HG03280 (cell line): ENCODE measurements around the gene FBLN2.

Experiments
- ATAC-seq: cut with Tn5 transposase; IDR thresholded peaks from one replicate; pipeline ENCODE4 v1.9.1; 2021; ENCODE audit warnings: mild to moderate bottlenecking, moderate library complexity; ENCODE audit not compliant: unreplicated experiment

Gene FBLN2

GRCh38 chr3:13596426-13597205 is 47.7 kb downstream of the FBLN2 start:
- no peak for ATAC-seq

DNA sequence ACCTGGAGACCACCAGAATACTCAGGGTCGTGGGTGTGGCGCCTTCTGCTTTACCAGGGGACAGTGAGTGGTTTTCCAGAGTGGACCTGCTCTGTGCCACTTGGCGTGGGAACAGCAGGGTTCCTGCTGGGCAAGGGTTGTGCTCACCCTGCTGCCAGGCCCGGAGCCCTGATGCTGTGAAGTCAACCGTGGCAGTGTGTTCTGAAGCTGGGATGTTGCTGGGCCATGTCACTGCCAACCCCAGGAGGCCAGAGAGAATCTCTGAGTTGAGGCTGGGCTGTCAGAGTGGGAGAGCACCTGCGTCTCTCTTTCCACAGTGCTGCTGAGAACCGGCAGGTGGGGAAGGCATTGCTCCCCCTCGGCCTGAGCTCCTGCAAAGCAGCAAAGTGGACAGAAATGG is 48.7 kb downstream of the FBLN2 start:
- no peak for ATAC-seq

DNA sequence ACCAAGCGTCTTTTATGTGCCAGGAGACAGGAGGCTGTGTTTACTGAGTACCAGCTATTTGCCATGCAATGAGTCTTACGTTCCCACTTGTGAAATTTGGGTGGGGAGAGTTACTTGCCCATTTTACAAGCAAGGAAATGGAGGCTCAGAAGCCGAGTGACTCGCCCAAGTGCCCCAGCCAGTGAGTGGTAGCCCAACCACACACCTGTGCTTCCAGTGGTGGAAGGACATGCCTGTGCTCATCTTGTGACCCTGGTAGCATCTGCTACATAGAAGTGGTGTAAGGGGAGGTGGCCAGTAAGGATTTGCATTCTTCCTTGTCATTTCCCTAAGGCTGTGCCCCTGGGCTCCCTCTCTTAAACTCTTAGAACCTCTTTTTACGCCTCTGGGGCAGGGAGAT is 49.3 kb downstream of the FBLN2 start:
- no peak for ATAC-seq

DNA sequence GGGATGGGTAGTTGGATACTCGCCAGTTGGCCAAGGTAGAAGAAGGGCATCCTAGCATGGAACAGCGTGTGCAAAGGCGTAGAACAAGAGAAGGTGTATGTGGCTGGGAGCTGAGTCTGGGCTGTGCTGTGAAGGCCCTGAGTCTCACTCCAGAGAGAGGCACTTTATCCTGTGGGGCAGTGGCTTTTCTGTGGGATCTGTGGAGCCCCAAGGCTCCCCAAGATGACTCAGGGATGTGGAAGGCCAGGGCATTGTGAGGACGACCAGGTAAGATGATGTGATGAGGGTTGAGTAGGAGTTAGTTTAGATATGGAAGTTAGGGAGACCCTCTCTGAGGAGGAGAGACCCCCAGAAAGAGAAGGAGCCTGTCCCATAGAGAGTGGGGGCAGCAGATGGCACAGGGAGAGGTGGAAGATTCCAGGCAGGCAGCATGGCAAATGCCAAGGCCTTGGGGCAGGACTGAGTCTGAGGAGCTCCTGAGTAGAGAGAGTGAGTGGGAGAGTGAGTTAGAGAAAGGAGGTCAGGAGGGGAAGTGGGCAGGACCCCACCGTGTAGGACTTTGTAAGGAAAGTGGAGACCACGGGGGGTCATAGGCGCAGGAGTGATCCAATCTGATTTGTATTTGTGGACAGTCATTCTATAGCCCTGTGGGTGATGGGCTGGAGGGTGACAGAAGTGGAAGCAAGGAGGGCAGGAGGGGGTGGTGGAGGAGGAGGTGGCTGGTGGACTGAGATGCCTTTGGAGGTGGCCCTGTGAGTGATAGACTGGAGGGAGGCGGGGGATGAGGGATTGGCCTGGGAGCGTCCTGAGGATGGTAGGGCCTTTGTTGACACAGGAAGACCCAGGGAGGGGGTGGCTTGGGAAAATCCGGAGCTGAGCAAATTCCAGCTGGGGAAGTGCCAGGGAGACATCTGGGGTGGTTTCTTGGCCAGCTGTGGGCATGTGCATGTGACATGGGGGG is 50.3 kb downstream of the FBLN2 start:
- ATAC-seq, result no peak

GRCh38 chr3:13599887-13600450 is 51.0 kb downstream of the FBLN2 start:
- no peak for ATAC-seq

GRCh38 chr3:13600950-13601691 is 52.2 kb downstream of the FBLN2 start:
- ATAC-seq, result no peak

DNA sequence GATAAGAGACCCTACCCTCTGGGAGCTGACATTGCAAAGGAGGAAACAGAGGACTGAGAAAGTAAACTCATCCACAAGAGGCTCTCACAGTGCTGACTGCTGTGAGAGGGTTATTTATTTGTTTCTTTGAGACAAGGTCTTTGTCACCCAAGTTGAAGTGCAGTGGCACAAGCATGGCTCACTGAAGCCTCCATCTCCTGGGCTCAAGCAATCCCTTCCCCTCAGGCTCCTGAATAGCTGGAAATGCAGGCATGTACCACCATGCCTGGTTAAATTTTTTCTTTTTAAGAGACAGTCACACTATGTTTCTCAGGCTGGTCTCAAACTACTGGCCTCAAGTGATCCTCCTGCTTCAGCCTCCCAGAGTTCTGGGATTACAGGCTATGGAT is 52.8 kb downstream of the FBLN2 start:
- ATAC-seq, result no peak

DNA sequence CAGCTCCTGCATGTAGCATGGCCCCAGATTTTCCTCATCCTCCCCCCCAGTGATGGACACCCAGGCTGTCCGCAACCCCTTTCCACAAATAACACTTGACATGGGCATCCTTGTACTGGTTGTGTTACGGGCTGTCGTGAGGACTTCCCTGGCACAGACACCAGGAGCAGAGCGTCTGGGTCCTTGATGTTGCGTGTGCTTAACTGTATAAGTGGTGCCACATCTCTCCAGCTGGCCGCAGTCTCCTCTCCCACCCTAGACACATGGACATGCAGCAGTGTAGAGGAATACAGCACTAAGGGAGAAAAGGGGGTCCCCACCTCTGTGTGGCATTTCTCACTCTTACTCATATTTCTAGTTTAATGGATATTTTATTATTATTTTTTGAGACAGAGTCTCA is 56.6 kb downstream of the FBLN2 start:
- ATAC-seq, result no peak

GRCh38 chr3:13607821-13608597 is 59.1 kb downstream of the FBLN2 start:
- no peak for ATAC-seq

GRCh38 chr3:13608969-13609725 is 60.2 kb downstream of the FBLN2 start:
- ATAC-seq, result no peak

DNA sequence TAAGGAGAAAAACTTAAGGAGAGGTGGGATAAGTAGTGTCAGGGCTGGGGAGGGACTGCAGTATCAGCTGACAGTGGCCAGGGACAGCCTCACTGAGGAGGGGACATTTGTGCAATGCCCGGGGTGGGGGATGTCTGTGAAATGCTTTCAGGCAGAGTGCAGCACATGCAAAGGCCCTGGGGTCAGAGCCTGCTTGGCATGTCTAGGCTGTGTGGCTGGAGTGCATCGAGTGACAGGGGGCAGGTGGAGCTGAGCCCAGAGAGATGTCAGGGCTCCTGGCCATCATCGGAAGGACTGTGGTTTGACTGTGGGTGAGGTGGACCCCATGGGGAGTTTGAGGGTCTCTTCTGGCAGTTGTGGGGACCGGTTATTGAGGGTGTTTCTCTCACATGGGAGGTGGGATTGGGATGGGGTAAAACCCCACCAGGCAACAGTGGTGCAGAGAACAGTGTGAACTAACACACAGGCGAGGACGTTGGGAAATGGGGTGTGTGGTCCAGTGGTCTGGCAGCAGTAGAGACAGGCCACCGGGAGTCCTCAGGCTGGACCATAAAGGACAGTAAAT is 61.2 kb downstream of the FBLN2 start:
- ATAC-seq, result no peak

GRCh38 chr3:13611221-13611620 is 62.3 kb downstream of the FBLN2 start:
- ATAC-seq, result no peak

- ATAC-seq, result no peak
Observed at GRCh38 chr3:13612829-13613228, 63.9 kb downstream of the FBLN2 start.

- no peak for ATAC-seq
Observed at GRCh38 chr3:13613343-13614190, 64.6 kb downstream of the FBLN2 start.

DNA sequence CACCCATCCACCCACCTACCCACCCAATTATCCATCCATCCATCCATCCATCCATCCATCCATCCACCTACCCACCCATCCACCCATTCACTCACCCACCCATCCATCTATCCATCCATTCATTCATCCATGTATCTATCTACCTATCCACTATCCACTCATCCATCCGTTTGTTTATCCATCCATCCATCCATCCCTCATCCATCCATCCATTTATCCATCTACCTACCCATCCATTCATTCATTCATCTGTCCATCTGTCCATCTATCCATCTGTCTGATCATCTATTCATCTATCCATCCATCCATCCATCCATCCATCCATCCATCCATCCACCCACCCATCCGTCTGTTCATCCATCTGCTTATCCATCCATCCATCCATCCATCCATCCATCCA is 65.7 kb downstream of the FBLN2 start:
- no peak for ATAC-seq

GRCh38 chr3:13615019-13615528 is 66.1 kb downstream of the FBLN2 start:
- ATAC-seq, result no peak

- ATAC-seq, result no peak
Observed at GRCh38 chr3:13616359-13616758, 67.4 kb downstream of the FBLN2 start.
